Fibroblast of skin of scalp (primary cell): ENCODE data around the gene STUM.
"Not testable (repeated sequence)": the region's sequence is repeated elsewhere in the genome, so short reads cannot be mapped to it uniquely, and the experiment has no call there.

Source experiments
- DNase-seq: peaks from one replicate; pipeline ENCODE4 v3.0.0-alpha.2; 2013

Gene STUM

DNA sequence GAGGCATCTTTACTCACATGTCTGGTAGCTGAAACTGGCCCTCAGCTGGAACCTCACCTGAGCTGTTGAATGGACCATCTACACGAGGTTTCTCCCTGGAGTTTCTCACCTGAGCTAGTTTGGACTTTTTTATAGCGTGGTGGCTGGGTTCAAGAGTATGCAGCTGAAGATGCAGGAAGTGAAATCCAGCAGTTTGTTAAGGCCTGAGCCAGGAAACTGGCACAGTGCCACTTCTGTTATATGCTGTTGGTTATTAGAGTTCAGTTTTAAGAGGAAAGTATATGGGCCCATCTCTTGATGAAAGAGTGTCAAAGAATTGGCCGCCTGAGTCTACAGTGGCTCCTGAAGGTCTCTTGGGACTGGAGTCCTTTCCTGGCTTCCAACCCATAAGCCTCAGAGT, 35.6 kb downstream of the STUM start:
- DNase-seq = no peak

DNA sequence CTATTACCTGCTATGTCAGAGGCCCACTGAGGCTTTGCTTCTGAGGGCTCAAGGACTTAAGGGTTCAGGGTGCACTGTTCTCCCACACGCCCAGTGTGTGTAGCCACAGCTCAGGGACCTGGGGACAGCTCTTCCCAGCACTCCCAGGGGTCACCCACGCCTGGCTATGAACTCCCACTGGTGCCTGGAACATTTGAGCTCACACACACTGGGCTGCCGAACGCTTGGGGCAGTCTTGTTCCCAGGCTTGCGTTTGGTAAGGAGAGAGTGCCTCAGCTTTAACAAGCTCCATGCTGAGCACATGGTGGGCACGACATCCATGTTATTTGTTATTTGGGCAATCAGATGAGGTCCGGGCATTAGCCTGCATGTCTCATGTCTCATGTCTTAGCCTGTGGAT, 37.6 kb downstream of the STUM start:
- no peak for DNase-seq

DNA sequence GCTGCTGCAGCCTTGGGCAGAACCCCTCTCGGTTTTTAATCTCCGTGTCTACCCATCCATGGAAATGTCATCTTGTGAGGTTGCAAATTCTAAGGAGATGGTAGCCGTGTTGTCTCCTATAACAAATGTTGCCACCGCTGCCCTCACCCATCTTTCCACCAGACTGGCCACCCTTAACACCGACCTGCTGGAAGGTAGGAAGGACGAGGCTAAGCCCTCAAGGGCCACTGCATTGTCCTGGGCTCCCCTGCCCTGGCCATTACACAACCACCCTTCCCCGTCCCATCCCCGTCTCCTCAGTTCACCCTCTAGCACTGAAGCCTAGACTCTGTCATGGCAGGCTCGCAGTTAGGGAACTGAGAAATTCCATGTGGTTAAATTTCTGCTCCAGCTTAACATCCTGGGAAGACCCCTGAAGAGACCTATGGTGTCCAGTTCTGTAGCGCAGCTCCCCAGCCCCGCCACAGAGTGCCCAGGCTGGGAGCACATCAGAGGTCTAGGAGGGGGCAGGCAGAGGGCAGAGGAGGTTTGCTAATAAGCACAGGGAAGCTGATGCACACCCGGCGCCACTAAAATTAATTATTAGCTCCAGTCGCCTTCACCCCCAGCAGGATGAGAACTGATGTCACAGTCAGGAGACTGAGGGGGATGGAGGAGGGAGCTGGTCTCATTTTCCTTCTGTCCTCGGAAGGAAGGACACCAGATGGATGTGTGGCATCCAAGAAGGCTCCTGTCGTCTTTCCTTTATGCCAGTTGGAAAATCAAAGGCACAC, 38.3 kb downstream of the STUM start:
- DNase-seq = no peak

DNA sequence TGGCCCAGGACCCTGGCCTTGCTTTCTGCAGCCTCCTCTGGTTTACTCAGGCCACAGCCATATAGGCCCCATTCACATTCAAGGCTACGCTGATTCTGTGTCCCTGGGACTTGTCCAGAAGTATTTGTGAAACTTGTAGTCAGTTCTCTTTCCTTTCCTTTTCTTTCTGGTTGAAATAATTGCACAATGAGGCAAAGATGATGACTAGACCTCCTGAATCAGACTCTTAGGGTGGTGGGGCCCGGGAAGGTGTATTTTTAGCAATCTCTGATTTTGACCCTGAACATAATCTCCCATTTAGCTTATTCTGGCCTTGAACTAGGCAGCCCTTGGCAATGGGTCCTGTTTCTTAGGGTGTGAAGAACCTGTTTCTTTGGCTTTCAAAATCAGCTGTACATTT, 39.9 kb downstream of the STUM start:
- DNase-seq = no peak

DNA sequence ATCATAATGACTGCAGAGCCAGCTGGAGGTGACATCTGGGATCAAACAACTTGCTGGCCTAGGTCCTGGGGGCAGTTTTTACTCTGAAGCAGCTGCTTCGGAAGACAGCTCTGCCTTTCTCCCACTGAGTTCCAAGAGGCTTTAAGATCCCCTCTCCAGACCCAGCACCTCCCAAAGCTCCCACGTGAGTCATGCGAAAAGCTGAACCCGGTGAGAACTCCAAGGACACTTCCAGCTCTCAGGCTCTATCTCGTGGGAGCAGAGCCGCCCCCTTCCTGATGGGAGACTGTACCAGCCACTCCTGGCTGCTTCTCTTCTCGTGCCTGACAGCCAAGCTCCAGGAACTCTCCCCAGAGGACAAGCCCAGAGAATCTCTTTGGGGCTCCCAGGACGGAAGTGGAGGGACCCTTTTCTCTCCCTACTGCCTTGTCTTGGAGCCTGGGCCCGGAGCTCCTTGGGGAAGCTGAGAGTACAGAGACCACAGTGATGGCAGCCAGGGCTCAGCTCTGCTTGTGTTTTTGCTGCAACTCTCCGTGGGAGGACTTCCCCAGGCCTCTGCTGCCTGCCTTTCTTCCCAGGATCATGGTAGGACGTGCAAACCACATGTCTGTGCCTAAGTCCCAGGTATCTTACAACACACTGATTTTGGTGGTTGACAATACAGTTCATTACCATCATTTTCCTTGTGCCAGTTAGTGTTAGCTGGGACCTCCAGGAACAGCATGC, 40.6 kb downstream of the STUM start:
- DNase-seq = no peak

DNA sequence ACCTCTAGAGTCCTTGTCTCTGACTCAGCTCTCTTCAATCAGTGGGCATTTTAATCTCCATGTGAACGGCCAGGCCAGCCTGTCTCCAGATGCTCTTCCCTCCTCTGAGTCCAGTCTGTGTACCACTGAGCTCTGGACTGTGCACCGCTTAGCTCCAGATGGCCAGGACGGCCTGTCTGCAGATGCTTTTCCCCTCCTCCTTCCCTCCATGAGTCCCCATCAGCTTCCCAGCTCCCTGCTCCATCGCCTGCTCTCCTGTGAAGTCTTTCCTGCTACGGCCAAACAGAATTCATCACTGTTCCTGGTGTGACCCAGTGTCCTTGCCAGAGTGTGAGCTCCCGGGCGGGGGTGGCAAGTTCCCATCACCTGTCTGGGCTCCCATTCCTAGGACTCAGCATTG, 42.0 kb downstream of the STUM start:
- DNase-seq = no peak

DNA sequence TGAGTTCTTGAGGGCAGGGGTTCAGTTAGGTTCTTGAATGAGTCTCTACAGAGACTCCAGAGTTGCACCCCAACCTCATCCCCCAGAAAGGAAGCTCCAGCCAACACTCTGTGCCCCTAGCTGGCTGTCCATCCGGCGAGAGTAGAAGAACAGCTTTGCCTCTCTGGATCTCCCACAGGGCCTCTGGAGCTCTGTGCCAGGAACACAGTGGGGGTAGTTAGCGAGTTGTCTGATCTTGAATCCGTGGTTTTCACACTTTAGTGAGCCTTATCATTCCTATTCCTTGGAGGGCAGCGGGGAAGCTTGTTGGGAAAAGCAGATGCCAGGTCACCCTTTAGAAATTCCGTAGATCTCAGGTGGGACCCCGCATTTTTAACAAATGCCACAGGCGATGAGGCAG, 45.0 kb downstream of the STUM start:
- no peak for DNase-seq

DNA sequence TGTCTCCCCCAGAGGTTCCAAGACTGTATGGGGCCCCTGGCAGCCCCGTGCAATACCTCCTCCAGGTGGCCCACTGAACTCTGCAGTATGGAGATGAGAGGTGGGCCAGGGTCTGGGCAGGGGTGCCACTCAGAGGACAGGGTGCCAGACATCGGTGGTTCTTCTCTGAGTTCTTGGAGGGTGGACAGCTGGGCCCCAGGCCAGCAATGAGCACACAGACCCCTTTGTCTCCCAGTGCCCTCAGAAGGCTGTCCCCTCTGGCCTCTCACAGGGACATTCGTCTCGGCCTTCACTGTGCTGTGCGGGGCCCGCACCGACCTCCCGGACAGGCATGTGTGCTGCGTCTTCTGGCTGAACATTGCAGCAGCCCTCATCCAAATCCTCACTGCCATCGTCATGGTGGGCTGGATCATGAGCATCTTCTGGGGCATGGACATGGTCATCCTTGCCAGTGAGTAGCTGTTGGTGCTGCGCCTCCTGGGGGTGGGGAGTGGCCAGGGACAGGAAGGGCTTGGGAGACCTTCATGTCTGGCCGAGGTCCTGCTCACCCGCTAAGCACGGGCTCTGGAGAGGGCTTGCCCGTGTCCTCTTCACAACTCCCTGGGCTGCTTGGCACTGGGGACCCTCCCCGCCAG, 48.1 kb downstream of the STUM start:
- DNase-seq = no peak

DNA sequence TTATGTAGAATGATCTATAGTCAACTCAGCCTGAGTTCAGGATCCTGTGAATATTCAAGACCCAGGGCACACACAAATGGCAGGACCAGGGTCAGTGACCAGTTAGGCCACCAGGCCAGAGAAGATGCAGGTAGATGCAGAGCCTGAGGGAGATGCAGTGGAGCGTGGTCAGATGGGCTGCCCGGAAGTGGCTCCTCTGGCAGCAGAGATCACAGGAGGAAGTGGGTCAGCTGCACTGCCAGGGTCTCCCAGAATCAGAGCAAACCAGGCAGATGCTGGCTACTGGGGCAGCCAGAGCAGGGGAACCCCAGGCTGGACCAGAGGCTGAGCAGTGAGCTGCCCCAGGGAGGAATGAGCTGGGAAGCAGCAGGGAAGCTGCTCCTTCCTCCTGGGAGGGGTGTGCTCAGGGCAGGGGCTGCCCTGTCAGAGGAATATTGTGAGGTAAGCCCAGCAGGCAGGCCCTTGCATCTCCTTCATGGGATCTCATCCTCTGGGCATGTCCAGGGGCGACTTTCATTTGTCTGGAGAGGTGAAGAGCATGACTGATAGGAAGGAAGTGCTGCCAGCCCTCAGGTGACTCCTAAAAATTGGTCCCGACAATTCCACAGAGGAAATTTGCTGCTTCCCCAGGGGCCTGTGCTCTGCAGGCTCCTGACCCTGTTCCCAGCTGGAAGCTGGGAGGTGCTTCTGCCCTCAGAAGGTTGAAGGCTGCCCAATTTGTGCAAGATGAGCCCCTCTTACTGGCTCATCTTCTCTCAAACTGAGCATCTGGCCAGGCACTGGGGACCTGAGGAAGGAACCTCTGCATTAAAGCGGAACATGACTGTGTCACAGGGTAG, 49.3 kb downstream of the STUM start:
- DNase-seq = no peak

DNA sequence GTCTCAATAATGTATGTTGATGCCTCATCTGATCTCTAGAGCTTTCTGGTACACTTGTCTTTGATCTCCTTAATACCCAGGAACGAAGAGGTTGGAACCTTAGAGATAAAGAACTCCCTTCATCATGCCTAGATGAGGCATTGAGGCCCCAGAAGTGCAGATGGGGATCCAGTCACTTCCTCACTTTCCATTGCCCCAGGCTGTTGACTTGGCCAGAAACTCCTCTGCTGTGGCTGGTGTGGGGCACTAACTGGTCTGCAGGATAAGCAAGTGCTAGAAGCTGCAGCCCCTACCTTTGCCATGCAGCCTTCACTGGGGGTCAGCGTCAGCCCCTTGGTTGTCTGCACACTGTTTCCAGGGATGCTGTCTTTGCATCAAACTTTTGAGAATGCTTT, 49.9 kb downstream of the STUM start:
- no peak for DNase-seq

DNA sequence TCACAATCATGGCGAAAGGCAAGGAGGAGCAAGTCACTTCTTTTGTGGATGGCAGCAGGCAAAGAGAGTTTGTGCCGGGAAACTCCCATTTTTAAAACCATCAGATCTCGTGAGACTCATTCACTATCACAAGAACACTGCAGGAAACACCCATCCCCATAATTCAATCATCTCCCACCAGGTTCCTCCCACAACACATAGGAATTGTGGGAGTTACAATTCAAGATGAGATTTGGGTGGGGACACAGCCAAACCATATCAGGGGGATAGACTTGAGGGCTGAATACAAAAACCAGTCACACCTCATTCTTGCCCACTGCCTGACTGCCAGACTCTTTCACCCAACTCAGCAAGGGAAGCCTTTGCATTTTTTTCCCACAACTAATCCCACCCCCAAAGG, 50.4 kb downstream of the STUM start:
- not testable (repeated sequence) for DNase-seq

DNA sequence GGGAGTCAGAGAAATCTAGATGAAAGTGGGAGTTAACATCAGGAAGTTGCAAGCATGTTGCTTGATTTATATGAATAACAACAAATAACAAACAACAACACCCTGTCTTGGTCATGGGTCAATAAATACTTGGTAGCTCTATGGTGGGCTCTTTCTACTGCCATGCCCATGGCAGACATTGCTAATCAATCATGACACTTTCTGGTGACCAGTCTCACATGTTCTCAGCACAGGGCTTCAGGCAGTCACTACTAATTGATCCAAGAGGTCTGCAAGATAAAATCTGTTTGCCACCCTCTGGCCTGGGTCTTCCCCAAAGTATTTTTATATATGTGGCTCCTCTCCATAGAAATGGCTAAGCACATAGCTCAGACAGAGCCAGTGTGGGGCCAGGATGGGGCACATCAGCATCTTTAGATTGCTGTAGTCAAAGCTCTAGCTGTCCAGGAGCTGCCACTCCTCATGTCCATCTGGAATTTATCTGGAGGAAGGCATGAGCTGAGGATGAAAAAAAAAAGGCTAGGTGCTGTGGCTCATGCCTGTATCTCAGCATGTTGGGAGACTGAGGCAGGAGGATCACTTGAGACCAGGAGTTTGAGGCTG, 51.2 kb downstream of the STUM start:
- no peak for DNase-seq

DNA sequence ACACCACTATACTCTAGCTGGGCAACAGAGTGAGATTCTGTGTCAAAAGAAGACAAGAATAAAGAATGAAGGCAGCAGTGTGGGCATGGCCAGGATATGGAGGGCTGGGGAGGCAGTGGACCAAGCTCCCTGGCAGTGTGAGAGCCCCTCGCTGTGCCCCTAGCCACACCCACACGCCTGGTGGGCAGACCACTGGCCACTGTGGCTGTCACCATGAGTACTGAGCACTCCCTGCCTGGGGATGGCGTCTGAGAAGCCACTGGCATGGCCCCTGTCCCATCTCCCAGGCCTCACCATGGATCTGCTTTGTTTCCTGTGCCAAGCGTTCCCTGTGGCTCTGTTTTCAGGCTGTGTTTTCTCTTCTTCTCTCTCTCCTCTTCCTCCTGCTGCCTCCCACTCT, 51.7 kb downstream of the STUM start:
- DNase-seq = no peak

DNA sequence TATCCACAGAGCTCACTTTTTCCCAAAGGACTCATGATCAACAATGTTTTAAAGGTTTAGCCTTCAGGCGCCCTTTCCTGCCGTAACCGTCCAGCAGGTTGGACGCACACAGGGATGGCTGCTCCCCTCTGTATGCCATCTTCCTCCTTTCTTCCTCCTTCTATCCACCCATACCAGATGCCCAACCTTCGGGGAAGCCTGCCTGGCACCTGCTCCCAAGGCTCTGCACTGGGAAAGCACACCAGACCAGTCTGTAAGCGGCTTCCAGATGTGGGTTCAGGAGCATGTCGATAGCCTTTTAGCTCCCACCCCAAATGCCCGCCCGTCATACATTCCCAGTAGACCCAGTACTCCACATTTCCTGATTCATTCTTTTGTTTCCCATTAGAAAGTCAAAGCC, 52.9 kb downstream of the STUM start:
- no peak for DNase-seq

DNA sequence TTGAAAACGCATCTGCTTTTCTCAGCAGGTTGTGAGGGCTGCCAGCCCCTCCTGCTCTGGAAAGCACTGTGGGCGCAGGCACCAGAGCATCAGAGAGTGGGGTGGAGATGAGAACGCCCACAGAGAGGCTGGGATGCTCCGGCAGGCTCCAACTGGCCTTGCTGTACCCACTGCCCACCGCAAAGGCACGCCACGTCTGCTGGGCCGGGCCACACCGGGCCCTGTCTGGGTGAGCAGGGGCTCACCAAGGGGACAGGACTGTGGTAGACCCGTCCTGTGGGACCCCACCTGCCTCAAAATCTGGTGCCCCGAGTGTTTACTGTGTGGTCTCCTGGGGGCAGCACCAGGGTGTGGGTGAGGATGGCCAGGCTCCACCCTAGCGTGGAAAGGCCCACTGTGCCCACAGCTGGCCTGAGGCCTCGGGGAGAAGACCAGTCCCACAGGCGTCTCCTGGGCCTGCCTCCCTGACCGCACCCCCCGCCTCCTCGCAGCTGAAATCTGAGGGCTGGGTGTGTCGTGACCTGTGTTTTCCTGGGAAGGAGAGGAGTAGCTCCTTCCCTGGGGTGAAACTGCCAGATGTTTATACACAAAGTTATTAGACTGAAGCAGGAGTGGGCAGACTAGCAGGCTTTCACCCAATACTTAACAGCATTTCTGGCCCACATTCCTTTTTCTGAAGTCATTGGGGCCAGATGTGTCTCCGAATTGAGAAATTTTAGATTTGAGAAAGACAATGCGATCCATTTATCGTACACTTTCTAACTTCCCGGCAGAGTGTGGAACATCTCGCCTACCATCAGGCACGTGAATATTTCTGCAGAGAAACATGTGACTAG, 53.8 kb downstream of the STUM start:
- peak; percentile 69 for DNase-seq

DNA sequence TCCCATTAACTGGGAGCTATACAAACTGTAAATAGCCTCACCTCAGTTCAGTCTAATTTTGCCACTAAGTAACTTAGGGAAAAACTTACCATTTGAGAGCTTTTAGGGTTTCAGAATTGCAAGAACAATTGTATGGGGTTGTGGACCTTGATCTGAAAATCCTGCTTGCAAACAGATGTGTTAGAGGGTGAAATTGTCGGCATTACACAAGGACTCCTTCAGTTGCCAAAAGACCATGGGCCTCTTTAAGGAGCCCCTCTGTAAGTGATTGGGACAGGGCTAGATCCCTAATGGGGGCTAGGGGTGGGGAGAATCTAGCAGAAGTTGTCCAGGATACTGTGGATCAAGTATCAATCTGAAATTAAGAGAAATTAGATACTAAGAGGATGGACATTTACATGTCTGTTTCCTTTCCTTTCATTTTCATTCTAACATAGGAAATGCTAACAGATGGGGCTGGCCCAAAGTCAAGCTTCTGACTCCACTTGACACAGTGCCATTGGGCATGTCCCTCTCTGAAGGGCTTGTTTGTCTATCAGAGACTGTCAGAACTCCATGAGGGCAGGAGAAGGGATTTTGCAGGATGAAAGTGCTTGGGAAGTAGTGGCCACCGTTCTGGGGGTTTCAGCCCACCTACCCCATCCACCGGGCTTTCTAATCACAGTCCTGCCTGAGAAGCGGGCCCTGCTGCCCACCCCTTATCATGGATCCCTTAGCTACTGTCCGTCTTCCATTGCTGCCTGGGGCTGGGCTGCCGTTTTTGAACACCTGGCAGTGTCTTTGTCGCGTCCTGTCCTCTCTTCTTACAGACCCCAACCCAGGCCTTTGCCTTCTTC, 54.7 kb downstream of the STUM start:
- DNase-seq = peak; percentile 65

DNA sequence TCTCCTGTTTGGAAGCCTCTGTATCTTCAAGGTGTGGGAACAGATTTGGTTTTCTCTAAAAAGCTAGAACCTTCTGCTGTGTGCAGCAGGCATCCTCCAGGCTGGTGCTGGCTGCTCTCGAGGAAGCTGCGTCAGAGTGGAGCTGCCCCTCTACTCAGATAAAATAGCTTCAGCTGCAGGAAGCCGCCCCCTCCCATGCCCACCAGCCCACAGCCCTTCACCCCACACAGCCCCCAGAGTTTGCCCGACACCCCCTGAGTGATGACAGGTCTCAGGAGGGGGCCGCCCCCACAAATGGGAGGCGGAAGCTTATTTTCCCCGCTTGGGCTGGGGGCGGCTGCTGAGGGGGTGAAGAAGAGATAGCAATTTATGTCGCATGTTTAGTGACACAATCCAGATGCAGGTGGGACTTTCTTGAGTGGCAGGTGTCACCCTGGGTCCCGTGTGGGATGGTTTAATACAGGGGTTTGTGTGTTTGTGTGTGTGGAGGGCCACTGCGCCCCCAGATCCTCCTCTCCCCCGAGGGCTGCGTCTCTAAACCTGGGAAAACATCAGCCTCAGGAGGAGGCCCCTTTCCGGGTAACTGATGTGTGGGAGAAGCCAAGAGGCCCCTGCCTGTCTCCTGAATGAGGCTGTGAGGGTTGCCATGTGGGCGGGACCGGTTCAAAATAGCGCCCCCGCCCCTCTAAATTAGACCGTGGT, 55.4 kb downstream of the STUM start:
- DNase-seq = no peak

DNA sequence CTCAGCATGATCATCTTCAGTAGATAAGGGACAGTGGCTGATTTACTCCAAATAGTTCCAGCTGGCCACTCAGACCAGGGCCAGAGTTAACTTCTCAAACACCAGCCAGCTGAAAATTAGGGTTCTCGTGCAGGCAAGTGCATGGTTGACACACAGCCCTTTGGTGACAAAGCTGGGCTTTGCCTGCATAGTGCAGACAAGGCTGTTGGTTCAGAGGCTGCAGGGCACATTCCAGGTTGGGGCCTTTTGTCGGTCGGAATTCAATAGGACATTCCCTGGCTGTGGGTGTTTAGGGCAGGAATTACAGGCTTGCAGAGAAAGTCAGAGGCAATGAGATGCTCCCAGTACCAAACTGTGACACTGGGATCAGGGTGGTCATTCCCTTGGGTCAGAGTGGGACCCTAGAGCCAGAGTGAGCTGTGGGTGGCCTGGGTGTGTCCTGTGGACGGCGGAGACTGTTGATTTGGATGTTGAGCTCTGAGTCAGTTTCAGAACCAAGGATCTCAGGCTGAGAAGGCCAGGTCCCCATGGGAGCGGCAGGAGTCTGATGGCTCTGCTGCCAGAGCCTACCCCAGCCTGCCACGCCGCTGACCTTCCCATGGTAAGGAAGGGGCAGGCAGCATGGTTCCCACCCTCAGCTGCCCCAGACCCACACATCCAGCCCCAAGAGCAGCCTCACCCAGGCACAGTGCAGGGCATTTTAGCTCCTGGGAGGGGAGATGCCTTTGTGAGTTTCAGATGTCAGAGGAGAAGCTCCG, 56.2 kb downstream of the STUM start:
- DNase-seq = peak; percentile 33

DNA sequence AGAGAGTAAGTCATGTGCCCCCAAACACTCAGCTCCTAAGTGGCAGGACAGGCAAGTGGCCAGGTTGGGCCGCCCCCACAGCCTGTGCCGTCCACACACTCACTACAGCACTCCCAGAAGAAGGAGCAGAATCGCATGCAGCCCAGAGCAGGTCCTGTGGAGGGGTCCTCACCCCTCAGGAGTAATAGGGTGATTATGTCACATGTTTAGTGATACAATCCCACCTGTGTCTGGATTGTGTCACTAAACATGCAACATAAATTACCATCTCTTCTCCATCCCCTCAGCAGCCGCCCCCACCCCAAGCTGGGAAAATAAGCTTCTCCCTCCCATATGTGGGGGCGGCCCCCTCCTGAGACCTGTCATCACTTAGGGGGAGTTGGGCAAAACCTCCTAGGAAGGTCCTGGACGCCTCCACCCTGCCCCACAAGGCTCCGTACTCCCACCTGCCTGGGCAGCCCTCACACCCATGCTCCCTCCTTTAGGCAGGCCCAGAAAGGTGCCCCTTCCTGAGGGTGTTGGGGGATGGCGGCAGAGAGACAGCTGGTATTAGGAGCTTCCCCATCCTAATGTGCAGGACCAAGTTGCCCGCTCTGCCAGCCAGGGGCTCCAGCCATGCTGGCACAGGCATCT, 56.9 kb downstream of the STUM start:
- DNase-seq = no peak
